Breast epithelium (tissue), 4 donors: ENCODE data around the gene OSBPL5. TPM values are rescaled to one million over a fixed set of nuclear protein-coding genes. Genes with fewer than 3 reads are reported as not detected.

Experiments used
- DNase-seq, 2 donors: peaks; one replicate each; pipeline ENCODE4 v3.0.0-alpha.2; 2019; ENCODE audit warnings: low spot score in 2 of 2
- H3K27ac ChIP-seq, 2 donors: fragments of 200-600 bp; sonication (generic) in 1 of 2; one replicate each; pipeline ENCODE4 v1.5.1; 2016 to 2019; ENCODE audit warnings: mild to moderate bottlenecking in 1 of 2
- H3K27me3 ChIP-seq, 2 donors: fragments of 200-600 bp; sonication (generic) in 1 of 2; one replicate each; pipeline versions ENCODE4 v1.5.1 to v1.6.0; 2017 to 2019; ENCODE audit warnings: control low read depth in 1 of 2, mild to moderate bottlenecking in 1 of 2
- H3K36me3 ChIP-seq: fragments of 200-600 bp; one replicate; pipeline ENCODE4 v1.5.1; 2019
- H3K4me1 ChIP-seq, 2 donors: fragments of 200-600 bp; sonication (generic); one replicate each; pipeline ENCODE4 v1.5.1; 2016 to 2019; ENCODE audit warnings: control low read depth in 1 of 2
- H3K4me3 ChIP-seq, 3 donors: fragments of 200-600 bp; sonication (generic); 1 replicate in 2 of 3; 2 replicates in 1 of 3; pipeline ENCODE4 v1.5.1; 2016 to 2019; ENCODE audit warnings: mild to moderate bottlenecking in 3 of 3, moderate library complexity in 2 of 3
- H3K9me3 ChIP-seq, 2 donors: fragments of 200-600 bp; sonication (generic) in 1 of 2; one replicate each; pipeline ENCODE4 v1.5.1; 2016 to 2019; ENCODE audit warnings: control low read depth in 1 of 2
- POLR2A ChIP-seq: fragments of 450-650 bp; IDR thresholded peaks from one replicate; pipeline ENCODE4 v1.6.1; 2016; ENCODE audit warnings: antibody characterized with exemption, mild to moderate bottlenecking, moderate library complexity
- POLR2AphosphoS5 ChIP-seq, 3 donors: sonication (generic); formaldehyde crosslinking; IDR thresholded peaks; one replicate each; pipeline ENCODE4 v1.6.1; 2017; ENCODE audit warnings: antibody characterized with exemption in 3 of 3
- intact Hi-C: fragments of 100-400 bp; cut with DNase I; formaldehyde crosslinking; loops from one replicate; pipeline ENCODE4 v1.15.1; 2023; ENCODE audit warnings: low total_unique reads
- total RNA-seq, 3 donors: library from RNA; depleted of rRNA; stranded (reverse); fragments of >200 nt; gene quantifications; one replicate each; pipeline ENCODE4 v1.1.0, GENCODE V29; 2016
- TF ChIP-seq, protein P1 (sequence below), 3 donors: fragments of 450-650 bp; IDR thresholded peaks; one replicate each; pipeline ENCODE4 v1.5.1; 2016 to 2017; ENCODE audit warnings: antibody characterized with exemption in 3 of 3, mild to moderate bottlenecking in 3 of 3, moderate library complexity in 3 of 3

OSBPL5 gene
- total RNA-seq, 3 donors from 2014 or later: 25.3 to 64.2 (median 27.8) TPM

DNA sequence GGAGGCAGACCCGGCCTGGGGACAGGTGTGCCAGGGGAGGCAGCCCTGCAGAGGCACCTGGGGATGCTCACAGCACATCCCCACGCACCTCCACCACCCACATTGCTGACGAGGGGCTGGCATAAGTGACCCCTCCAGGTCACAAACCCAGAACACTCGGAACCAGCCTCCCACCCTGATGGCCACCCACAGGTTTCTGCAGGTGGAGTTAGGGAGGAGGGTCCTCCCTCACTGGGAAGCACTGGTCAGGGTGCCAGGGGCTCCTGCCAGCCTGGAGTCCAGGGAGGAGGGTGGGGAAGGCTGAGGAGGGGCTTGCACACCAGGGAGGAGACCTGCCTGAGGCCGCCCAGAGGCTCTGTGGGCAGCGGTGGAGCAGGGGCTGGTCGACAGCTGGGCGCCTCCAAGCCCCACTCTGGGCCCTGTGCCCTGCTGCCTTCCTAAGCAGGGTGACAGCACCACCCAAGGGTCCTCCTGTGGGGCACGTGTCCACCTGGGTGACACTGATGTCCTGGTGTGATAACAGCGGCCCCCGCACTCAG is 56.9 kb downstream of the OSBPL5 start:
- intact Hi-C loops: loop anchor here (10.0 kb wide), 1 partner anchor 107 kb away; the partner anchor contains the start of gene MRGPRG
- no peaks in the 10 kb centered on the region for H3K9me3 ChIP-seq
- no peaks in the 10 kb centered on the region for H3K4me1 ChIP-seq
- no peak overlapping the region for H3K27ac ChIP-seq
- DNase-seq: peak in 1 of 2 donors; percentile 40
- no peaks in the 10 kb centered on the region for H3K27me3 ChIP-seq
- H3K4me3 ChIP-seq: no peak overlapping the region
- no peaks in the 10 kb centered on the region for H3K36me3 ChIP-seq
- no peak for TF ChIP-seq POLR2A
- TF ChIP-seq, protein P1, sequence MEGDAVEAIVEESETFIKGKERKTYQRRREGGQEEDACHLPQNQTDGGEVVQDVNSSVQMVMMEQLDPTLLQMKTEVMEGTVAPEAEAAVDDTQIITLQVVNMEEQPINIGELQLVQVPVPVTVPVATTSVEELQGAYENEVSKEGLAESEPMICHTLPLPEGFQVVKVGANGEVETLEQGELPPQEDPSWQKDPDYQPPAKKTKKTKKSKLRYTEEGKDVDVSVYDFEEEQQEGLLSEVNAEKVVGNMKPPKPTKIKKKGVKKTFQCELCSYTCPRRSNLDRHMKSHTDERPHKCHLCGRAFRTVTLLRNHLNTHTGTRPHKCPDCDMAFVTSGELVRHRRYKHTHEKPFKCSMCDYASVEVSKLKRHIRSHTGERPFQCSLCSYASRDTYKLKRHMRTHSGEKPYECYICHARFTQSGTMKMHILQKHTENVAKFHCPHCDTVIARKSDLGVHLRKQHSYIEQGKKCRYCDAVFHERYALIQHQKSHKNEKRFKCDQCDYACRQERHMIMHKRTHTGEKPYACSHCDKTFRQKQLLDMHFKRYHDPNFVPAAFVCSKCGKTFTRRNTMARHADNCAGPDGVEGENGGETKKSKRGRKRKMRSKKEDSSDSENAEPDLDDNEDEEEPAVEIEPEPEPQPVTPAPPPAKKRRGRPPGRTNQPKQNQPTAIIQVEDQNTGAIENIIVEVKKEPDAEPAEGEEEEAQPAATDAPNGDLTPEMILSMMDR (IDR thresholded peaks at IDR 0.05): no peak
- no peak for TF ChIP-seq POLR2AphosphoS5 (IDR thresholded peaks at IDR 0.05)

DNA sequence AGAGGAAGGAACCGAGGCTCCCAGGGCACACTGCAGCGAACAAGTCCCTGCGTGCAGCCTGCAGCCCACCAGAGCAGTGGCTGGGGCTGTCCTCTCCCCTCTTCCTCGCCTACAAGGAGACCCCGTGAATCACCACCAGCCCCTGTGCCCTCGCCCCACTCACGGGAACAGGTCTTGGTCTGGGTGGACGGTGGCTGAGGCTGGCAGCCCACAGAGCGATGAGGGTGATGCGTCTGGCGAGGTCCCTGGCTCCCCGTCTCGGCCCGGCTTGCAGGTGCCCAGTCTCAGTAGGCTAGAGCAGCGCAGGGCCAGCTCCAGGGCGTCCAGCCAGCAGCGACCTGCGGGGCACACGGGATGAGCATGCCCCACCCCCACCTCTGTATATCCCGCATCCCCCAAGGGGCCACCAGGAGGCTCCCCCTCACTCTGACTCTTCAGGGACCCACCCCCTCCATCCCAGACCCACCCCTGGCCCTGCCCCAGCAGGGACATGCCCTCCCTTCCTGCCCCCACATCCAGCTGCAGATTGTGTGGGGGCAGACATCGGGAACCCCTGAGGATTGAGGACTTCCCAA is 57.4 kb downstream of the OSBPL5 start:
- TF ChIP-seq POLR2A (no peak), POLR2AphosphoS5 (IDR thresholded peaks at IDR 0.05) (no peak)
- TF ChIP-seq, protein P1 (IDR thresholded peaks at IDR 0.05): no peak
- Histone ChIP-seq H3K4me3 (no peak overlapping the region), H3K9me3 (no peaks in the 10 kb centered on the region), H3K4me1 (no peaks in the 10 kb centered on the region), H3K36me3 (no peaks in the 10 kb centered on the region), H3K27me3 (no peaks in the 10 kb centered on the region), H3K27ac (no peak overlapping the region)
- intact Hi-C loops: loop anchor here (10.0 kb wide), 1 partner anchor 107 kb away; the partner anchor contains the start of gene MRGPRG
- peak in 1 of 2 donors; percentile 30 for DNase-seq

GRCh38 chr11:3106736-3107524 is 58.2 kb downstream of the OSBPL5 start:
- Histone ChIP-seq H3K27me3 (no peaks in the 10 kb centered on the region), H3K4me3 (no peak overlapping the region), H3K27ac (no peak overlapping the region), H3K9me3 (no peaks in the 10 kb centered on the region), H3K36me3 (no peaks in the 10 kb centered on the region), H3K4me1 (no peaks in the 10 kb centered on the region)
- DNase-seq: peak in 1 of 2 donors; percentile 38
- no peak for TF ChIP-seq POLR2A
- TF ChIP-seq, protein P1 (IDR thresholded peaks at IDR 0.05): no peak
- TF ChIP-seq POLR2AphosphoS5 (IDR thresholded peaks at IDR 0.05): no peak
- intact Hi-C loops: loop anchor here (10.0 kb wide), 1 partner anchor 108 kb away; the partner anchor contains the start of gene MRGPRG

GRCh38 chr11:3105791-3106735 is 59.0 kb downstream of the OSBPL5 start:
- TF ChIP-seq POLR2AphosphoS5 (IDR thresholded peaks at IDR 0.05) (no peak), POLR2A (no peak)
- TF ChIP-seq, protein P1 (IDR thresholded peaks at IDR 0.05): no peak
- peak in 1 of 2 donors; percentile 27 for DNase-seq
- intact Hi-C loops: loop anchor here (10.0 kb wide), 1 partner anchor 109 kb away; the partner anchor contains the start of gene MRGPRG

More at GRCh38 chr11:3105791-3106735, 59.0 kb downstream of the OSBPL5 start:
- no peaks in the 10 kb centered on the region for H3K27me3 ChIP-seq
- no peak overlapping the region for H3K27ac ChIP-seq
- H3K9me3 ChIP-seq: no peaks in the 10 kb centered on the region
- H3K36me3 ChIP-seq: no peaks in the 10 kb centered on the region
- H3K4me3 ChIP-seq: no peak overlapping the region
- H3K4me1 ChIP-seq: no peaks in the 10 kb centered on the region
